ENCODE results near the gene AMOTL1.

AMOTL1 gene

GRCh38 chr11:94861306-94861845, 93.2 kb downstream of the AMOTL1 start:
- DNase-seq = no peak

DNA sequence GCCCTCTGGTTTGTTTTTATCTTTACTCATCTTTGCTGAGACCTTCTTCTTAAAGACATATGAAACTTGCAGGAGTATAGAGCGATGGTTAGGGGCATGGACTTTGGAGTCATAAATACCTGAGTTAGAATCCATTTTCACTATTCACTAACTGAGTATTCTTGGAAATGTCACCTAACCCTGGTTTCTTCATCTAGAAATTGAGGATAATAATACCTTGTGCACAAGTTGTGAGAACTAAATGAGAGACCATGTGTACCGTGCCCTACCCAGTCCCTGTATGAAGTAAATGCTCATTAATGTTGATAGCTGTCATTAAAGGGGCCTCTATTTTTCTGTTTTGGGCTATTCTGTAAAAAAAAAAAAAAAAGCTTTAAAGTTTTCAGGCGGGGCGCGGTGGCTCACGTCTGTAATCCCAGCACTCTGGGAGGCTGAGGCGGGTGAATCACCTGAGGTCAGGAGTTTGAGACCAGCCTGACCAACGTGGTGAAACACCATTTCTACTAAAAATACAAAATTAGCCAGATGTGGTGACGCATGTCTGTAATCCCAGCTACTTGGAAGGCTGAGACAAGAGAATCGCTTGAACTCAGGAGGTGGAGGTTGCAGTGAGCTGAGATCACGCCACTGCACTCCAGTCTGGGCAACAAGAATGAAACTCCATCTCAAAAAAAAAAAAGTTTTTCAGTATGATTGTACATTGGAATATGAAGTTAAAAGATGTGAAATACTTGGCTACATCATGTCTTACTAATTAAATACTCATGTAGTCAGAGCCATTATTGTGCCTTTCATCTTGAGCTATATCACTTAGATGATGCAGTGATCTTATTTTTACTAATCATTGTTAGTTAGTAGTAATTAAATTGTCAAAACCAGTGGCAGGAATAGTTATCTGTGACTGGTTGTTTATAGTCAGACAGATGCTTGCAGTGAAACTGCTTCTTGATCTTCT, 95.0 kb downstream of the AMOTL1 start:
- DNase-seq = no peak

DNA sequence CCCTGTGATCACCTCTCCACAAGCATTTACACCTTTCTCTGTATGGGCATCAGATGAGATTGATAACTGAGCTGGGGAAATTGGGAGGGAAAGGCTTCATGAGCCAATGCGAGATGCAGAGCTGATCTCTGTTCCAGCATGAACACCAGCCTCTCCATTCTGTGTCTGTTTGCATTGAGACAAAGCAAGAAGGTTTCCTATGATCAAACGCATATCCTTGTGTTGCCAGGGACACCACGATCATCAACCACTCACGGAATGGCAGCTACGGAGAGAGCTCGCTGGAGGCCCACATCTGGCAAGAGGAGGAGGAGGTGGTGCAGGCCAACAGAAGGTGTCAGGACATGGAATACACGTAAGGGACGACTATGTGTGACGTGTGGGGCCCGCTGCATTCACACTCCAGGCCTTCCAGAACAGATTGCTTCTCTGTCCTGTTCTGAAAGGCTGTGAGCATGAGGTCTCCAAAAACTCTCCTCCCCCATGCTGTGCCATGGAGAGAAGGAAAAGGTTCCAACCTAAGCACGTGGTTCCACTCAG, 96.4 kb downstream of the AMOTL1 start:
- DNase-seq = no peak

GRCh38 chr11:94866231-94866822, 98.2 kb downstream of the AMOTL1 start:
- no peak for DNase-seq

DNA sequence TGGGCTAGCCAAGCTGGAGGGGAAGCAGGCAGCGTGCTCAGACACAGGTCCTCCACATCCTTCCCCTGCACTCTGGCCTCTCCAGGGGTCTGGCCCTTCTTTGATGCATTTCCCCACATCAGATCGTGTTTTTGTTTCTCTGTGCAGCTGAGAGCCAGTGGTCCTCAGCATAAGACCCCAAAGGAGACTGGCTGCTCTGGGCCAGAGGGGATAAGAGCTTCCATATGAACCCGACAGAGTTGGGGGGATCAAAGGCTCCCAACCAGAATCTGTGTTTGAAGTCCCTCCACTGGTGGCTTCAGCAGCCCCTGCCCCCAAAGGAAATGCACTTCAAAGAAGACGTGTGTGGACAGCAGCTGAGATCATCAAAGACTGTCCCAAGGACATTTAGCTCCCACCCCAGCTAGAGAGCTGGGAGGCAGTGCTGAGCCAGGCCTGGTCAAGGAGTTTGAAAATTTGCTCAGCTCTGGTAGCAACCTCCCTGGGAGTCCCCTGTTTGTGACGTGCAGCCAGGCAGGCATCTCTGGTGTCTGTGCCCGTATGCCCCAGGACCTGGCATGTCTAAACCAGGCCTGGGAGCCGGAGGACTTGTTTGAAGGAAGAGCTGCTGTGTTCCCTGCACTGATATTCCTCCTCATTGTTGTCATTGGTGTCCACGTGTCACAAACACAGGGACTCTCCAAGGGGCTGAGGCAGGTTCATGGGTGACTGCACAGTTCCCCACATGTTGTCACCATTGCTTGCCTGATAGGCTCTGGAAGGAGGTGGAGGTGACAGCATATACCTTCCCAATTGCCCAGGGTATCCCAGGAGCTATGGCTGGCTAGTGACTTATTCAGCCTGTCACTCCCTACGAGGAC, 99.0 kb downstream of the AMOTL1 start:
- DNase-seq = no peak

DNA sequence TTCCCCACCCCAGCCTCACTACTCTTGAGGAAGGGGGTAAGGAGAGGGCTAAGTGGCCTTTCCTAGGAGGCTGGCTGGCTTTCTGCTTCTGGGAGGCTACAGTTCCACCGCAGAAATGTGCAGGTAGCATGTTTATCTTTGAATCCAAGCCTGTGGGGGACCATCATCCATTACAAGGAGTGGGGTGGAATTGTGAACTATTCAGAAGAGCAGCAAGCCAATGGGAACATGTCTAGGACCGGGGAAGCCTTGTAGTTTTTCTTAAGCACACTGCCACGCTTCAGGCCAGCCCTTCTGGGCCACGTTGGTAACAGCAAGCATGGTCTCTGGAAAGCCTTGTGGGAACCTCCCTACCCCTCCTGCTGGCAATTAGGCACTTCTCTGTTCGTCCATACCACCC, 100.3 kb downstream of the AMOTL1 start:
- no peak for DNase-seq

- DNase-seq = no peak
These were observed 101.0 kb downstream of the AMOTL1 start for GRCh38 chr11:94869186-94869585.

GRCh38 chr11:94870422-94870821, 102.3 kb downstream of the AMOTL1 start:
- no peak for DNase-seq

- DNase-seq = no peak
These were observed 103.5 kb downstream of the AMOTL1 start for GRCh38 chr11:94871491-94872185.

DNA sequence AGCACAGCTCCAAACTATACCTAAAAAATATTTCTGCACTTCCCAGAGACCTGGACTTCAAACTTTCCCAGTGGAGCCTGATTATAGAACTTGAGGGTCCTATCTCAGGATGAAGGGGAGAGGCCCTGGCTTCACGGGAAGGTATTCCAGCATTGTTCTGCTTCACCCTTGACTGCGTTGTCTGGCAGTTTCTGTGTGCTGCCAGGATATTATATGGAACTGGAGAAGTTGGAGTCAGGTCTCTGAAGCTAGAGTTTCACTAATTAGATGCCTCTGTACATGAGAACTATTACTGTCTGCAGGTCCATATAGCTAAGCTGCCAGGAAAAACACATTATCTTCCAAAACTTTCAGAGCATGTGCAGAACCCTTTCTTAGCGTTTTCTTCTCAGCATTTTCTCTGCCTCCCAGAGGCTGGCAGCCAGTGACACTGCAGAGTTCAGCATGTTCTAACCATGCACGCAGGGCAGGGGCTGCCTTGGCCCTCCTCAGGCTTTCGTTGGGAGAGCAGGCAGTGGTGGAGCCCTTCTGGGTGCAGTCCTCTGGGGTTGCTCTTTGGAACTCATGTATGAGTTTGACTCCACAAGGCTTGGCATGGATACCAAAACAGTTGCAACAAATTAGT, 105.9 kb downstream of the AMOTL1 start:
- no peak for DNase-seq

DNA sequence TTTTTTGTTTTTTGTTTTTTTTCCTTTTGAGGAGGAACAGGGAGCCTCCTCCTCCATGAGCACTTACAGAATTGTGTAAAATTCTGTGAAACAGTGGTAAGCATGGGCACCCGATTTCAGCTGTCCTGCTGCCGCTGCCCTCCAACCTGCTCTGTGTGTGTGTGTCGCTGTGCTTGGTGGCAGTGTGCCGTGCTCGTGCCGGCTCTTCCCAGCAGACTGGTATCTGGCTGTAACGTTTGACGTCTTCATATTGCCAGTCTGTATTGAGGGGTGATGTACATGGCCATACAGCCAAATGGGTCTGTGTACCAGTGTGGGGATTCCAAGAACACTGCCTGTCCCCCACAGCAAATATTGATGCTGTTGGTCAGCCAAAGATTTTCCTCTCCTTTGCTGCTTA, 108.1 kb downstream of the AMOTL1 start:
- no peak for DNase-seq

DNA sequence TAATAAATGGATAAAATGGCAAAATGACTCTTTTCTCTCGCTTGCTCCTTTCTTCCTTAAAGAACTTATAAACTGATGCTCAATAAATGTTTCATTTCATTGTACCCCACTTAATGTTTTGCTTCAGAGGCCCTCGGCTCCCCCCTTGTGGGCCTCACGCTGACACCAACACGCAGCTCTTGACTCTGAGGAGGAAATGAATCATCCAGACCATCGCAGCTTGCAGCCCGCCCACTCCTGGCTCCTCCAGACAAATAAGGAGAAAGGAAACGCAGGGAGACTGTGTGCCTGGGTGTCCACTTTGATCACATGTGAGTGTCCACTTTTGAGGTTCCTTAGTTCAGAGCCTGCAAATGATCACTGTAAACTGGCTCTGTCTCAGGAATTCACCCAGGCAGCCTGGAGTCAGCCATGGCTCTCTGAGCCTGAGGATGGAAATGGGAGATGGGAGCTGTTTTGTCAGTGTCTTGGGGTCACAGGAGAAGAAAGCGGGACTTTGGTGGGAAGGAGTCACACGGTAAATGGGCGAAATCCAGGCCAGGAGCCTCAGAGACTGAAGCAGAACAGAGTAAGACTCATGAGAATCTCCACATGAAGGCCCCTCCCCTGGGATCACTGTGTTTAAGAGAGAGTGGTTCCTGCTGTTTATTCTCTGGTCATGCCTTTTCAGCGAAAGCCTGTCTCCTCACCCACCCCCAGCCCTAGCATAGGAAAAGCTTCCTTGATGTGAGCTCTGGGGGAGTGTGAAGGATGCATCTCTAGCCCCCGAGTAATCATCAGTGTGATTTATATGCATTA, 108.7 kb downstream of the AMOTL1 start:
- DNase-seq = no peak

DNA sequence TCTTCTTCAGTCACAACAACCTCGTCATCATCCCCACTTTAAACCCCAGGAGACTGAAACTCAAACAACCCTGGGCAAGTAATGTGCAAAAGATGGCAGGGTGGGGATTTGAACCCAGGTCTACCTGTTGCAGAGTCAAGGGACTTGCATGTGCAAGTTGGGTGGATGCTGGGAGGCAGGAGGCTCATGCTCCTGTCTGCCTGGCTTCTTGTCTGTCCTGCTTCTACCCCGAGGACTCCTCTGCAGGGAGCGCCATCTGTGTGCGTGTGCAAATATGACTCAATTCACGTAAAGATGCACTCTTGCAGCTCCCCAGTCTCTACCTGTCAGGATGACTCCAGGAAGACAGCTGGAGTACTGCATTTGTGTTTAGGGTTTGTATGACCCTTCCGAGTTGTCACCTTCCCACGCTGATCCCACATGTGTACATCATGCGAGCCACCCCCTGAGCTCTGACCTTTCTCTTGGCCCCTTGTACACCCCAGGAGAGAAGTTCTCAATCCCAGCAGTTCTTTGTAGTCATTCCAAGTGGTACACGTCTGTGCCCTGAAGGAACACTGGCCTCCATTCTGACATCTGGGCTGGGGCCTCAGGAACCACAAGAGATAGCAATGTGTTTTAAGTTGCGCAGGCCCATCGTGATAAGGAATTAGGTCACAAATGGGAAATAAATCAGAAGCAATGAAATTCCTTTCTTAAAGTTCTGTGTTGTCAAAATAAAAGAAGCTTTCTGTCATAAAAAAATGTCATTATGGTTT, 109.5 kb downstream of the AMOTL1 start:
- no peak for DNase-seq

GRCh38 chr11:94879006-94879405, 110.8 kb downstream of the AMOTL1 start:
- DNase-seq = no peak

DNA sequence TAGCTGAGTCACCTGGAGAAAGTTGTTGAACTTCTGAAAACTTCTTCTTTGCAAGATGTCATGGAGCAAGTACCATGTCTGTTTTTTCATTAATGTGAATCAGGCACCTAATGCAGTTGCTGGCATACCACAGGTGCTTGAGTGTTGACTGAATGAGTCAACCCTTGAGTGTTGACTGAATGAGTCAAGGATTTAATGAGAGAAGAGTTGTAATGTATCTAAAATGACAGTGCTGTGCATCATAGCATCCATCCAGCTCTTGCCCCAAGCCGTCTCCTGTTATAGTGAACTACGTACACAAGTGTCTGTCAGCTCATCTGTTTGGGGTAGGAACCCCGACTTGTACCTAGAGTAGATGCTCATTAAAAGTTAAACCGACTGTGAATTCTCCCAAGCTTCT, 112.1 kb downstream of the AMOTL1 start:
- DNase-seq = no peak

GRCh38 chr11:94882931-94883330, 114.8 kb downstream of the AMOTL1 start:
- no peak for DNase-seq

- no peak for DNase-seq
These were observed 115.7 kb downstream of the AMOTL1 start for GRCh38 chr11:94883878-94884277.

- DNase-seq = no peak
These were observed 116.2 kb downstream of the AMOTL1 start for GRCh38 chr11:94884376-94884775.

DNA sequence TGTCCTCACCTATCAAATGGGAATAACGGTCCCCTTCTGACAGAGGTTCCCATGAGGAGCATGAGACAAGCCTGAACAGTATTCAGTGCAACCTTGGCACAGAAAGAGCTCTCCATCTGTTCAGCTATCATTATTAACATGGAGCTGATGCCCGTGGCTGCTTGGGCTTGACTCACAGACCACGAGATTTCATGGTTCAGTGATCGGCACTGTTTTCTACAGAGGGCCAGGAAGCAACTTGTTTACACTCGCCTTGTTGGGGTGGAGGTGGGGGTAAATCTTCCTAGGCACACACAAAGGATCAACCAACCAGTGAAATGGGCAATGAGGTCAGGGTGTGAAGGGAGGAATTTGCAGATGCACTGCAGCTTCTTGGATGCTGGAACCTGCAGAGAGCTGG, 117.0 kb downstream of the AMOTL1 start:
- no peak for DNase-seq

DNA sequence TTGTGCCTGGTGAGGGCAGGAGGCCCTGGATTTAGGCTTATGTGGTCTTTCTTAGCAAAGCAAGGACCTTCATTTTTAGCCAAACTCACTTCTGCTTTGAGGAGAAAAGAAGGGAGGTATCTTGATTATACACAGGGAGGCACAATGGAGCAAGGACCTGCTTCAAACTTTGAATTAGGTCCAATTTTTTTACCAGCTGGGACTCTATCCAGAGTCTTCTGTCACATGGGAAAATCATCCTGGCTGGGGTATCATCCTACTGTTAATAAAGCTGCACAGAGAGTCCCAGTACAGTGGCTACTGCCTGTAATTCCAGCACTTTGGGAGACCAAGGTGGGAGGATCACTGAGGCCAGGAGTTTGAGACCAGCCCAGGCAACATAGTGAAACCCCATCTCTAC, 117.4 kb downstream of the AMOTL1 start:
- DNase-seq = no peak

Data from effector CD4-positive, alpha-beta T cell (primary cell).